Prostate gland (tissue), 2 donors: ENCODE results near the gene TIGD3. TPM values are rescaled to one million over a fixed set of nuclear protein-coding genes. Genes with fewer than 3 reads are reported as not detected.

Experiments
- DNase-seq: peaks from one replicate; pipeline ENCODE4 v3.0.0-alpha.2; 2019; ENCODE audit warnings: low spot score
- H3K27ac ChIP-seq, 2 donors: fragments of 200-600 bp; sonication (generic); 2 replicates each; pipeline ENCODE4 v1.5.1; 2017 to 2019
- H3K27me3 ChIP-seq: fragments of 200-600 bp; sonication (generic); replicated peaks from 2 replicates; pipeline ENCODE4 v1.5.1; 2019; ENCODE audit not compliant: insufficient read depth
- H3K36me3 ChIP-seq, 2 donors: fragments of 200-600 bp; sonication (generic); 1 replicate in 1 of 2; 2 replicates in 1 of 2; pipeline versions ENCODE4 v1.5.1 to v1.8.1; 2017 to 2019
- H3K4me1 ChIP-seq: fragments of 200-600 bp; sonication (generic); replicated peaks from 2 replicates; pipeline ENCODE4 v1.5.1; 2019
- H3K4me3 ChIP-seq, 2 donors: fragments of 200-600 bp; sonication (generic); 2 replicates each; pipeline ENCODE4 v1.5.1; 2017 to 2019
- H3K9me3 ChIP-seq: fragments of 200-600 bp; sonication (generic); 2 replicates; pipeline ENCODE4 v1.5.1; 2017
- CTCF ChIP-seq, 4 experiments: fragments of 200-600 bp in 2 of 4; fragments of 450-650 bp in 2 of 4; sonication (generic) in 2 of 4; IDR thresholded peaks; 1 replicate in 3 of 4; 2 replicates in 1 of 4; pipeline ENCODE4 v1.5.1; 2016 to 2019; ENCODE audit warnings: antibody characterized with exemption in 4 of 4, mild to moderate bottlenecking in 2 of 4, moderate library complexity in 2 of 4
- POLR2A ChIP-seq: fragments of 450-650 bp; IDR thresholded peaks from one replicate; pipeline ENCODE4 v1.6.1; 2016; ENCODE audit warnings: antibody characterized with exemption, mild to moderate bottlenecking
- POLR2AphosphoS5 ChIP-seq: sonication (generic); formaldehyde crosslinking; IDR thresholded peaks from one replicate; pipeline ENCODE4 v1.6.1; 2017; ENCODE audit warnings: antibody characterized with exemption
- WGBS: methylation state at CpG from one replicate; pipeline ENCODE4 v1.1.5; 2018; 5-methylcytosine and 5-hydroxymethylcytosine counted together
- intact Hi-C: fragments of 100-400 bp; cut with DNase I; formaldehyde crosslinking; loops from one replicate; pipeline ENCODE4 v1.14.2; 2022
- total RNA-seq, 2 donors: library from RNA; depleted of rRNA; stranded (reverse); fragments of >200 nt; gene quantifications; one replicate each; pipeline ENCODE4 v1.1.0, GENCODE V29; 2016

Gene TIGD3
- total RNA-seq, 2 donors from 2014 or later = 0.27 to 4.7 TPM

GRCh38 chr11:65352783-65353182, 1.8 kb upstream of the TIGD3 start:
- H3K4me1 ChIP-seq = peaks cover 5% of the 10 kb centered on the region
- no peaks in the 10 kb centered on the region for H3K27me3 ChIP-seq
- peaks cover 13 to 14% of the 10 kb centered on the region in 2 donors for H3K36me3 ChIP-seq
- DNase-seq = no peak
- intact Hi-C loops = no loop called here
- WGBS = 59% methylated on average over 3 of the region's 3 CpGs
- no peak overlapping the region for H3K4me3 ChIP-seq
- no peak for TF ChIP-seq POLR2AphosphoS5
- TF ChIP-seq CTCF (IDR thresholded peaks at IDR 0.05) = no peak
- no peak for TF ChIP-seq POLR2A
- no peaks in the 10 kb centered on the region for H3K9me3 ChIP-seq
- H3K27ac ChIP-seq = no peak overlapping the region

GRCh38 chr11:65353376-65353775, 1.2 kb upstream of the TIGD3 start:
- Histone ChIP-seq H3K4me1 (peaks cover 5% of the 10 kb centered on the region), H3K27me3 (no peaks in the 10 kb centered on the region), H3K27ac (peak overlapping the region; percentile 70 to 78), H3K36me3 (peaks cover 11 to 13% of the 10 kb centered on the region in 2 donors), H3K9me3 (no peaks in the 10 kb centered on the region), H3K4me3 (no peak overlapping the region)
- DNase-seq = no peak
- intact Hi-C loops = no loop called here
- WGBS = 79% methylated on average over 7 of the region's 7 CpGs
- TF ChIP-seq CTCF (IDR thresholded peaks at IDR 0.05) (no peak), POLR2AphosphoS5 (no peak), POLR2A (no peak)

GRCh38 chr11:65353900-65354264, 669 bp upstream of the TIGD3 start:
- H3K4me3 ChIP-seq = peak overlapping the region; percentile 72 to 80
- no peak for DNase-seq
- peaks cover 5% of the 10 kb centered on the region for H3K4me1 ChIP-seq
- TF ChIP-seq CTCF (IDR thresholded peaks at IDR 0.05) (no peak), POLR2AphosphoS5 (no peak), POLR2A (no peak)
- intact Hi-C loops = no loop called here
- H3K9me3 ChIP-seq = no peaks in the 10 kb centered on the region
- WGBS = 5% methylated on average over 16 of the region's 16 CpGs
- peaks cover 7 to 13% of the 10 kb centered on the region in 2 donors for H3K36me3 ChIP-seq
- peak overlapping the region; percentile 70 to 78 for H3K27ac ChIP-seq
- H3K27me3 ChIP-seq = no peaks in the 10 kb centered on the region

GRCh38 chr11:65355013-65355775, 643 bp downstream of the TIGD3 start:
- Histone ChIP-seq H3K4me3 (peak overlapping the region; percentile 72 to 80), H3K36me3 (peaks cover 7 to 13% of the 10 kb centered on the region in 2 donors), H3K4me1 (peaks cover 5% of the 10 kb centered on the region), H3K9me3 (no peaks in the 10 kb centered on the region), H3K27ac (peak overlapping the region; percentile 47 to 70), H3K27me3 (no peaks in the 10 kb centered on the region)
- DNase-seq = no peak
- WGBS = 2% methylated on average over 32 of the region's 47 CpGs
- TF ChIP-seq POLR2A (no peak), CTCF (IDR thresholded peaks at IDR 0.05) (no peak), POLR2AphosphoS5 (no peak)
- intact Hi-C loops = no loop called here

- Histone ChIP-seq H3K27me3 (no peaks in the 10 kb centered on the region), H3K4me3 (peak overlapping the region in 1 of 2 donors; percentile 80), H3K9me3 (no peaks in the 10 kb centered on the region), H3K27ac (no peak overlapping the region), H3K4me1 (peaks cover 5% of the 10 kb centered on the region), H3K36me3 (peaks cover 7 to 13% of the 10 kb centered on the region in 2 donors)
- intact Hi-C loops = no loop called here
- no peak for TF ChIP-seq POLR2A
- TF ChIP-seq POLR2AphosphoS5 = no peak
- no peak for TF ChIP-seq CTCF (IDR thresholded peaks at IDR 0.05)
- 47% methylated on average over 35 of the region's 35 CpGs for whole genome bisulfite sequencing
- DNase-seq = peak; percentile 31
Observed at GRCh38 chr11:65355776-65356393, 1.3 kb downstream of the TIGD3 start.
